ENCODE data around the gene GPR78. TPM values are rescaled to one million over a fixed set of nuclear protein-coding genes. Genes with fewer than 3 reads are reported as not detected.

Gene GPR78
- total RNA-seq (0.33 and 1.0 TPM in 2 replicates), polyA plus RNA-seq (0.20 TPM in 1 of 2 replicates, not detected in the other), polyA minus RNA-seq (ENCODE audit: low replicate concordance) (0.98 TPM in 1 of 2 replicates, not detected in the other)
- 0.34 TPM in 1 of 2 replicates, not detected in the other for polyA plus RNA-seq (2012)

GRCh38 chr4:8580321-8581093, at the start of gene GPR78:
Gene GPR78 (plus strand): TSS chr4:8580392. CDS start chr4:8580983, 591 bp downstream.
- no peaks in the 10 kb centered on the region for H3K4me1 ChIP-seq (ENCODE audit: control insufficient read depth, extremely low read depth, insufficient read depth, low read length)
- peaks cover 12% of the 10 kb centered on the region for H3K27me3 ChIP-seq (ENCODE audit: control insufficient read depth, insufficient read depth, low read length)
- H4K20me1 ChIP-seq (ENCODE audit: control insufficient read depth, extremely low read depth, insufficient read depth, low read length) = no peaks in the 10 kb centered on the region
- no peaks in the 10 kb centered on the region for H3K9me3 ChIP-seq (ENCODE audit: control insufficient read depth, insufficient read depth, low read depth, low read length)
- no peak within 1 kb of the TSS for H3K4me3 ChIP-seq (replicated peaks in 1 of 4; ENCODE audit: control extremely low read depth in 1 of 4, insufficient read depth in 1 of 4, low read depth in 3 of 4, low read length in 4 of 4)
- no peak within 1 kb of the TSS for H2AFZ ChIP-seq (ENCODE audit: low read length)
- H3K36me3 ChIP-seq (ENCODE audit: control insufficient read depth, insufficient read depth, low read length) = no peaks in the 10 kb centered on the region
- no peak within 1 kb of the TSS for H3K27ac ChIP-seq (ENCODE audit: insufficient read depth, low read length)
- H3K4me2 ChIP-seq (ENCODE audit: extremely low read depth, insufficient read depth, low read length) = no peak within 1 kb of the TSS
- DNase-seq (ENCODE audit: low read depth in 2 of 2) = peak; percentile 44 to 60
- no peaks in the 10 kb centered on the region for H3K79me2 ChIP-seq (ENCODE audit: control insufficient read depth, insufficient read depth, low read length)
- H3K9ac ChIP-seq (ENCODE audit: insufficient read depth, low read length) = no peak within 1 kb of the TSS
- TF ChIP-seq EZH2 (IDR thresholded peaks at IDR 0.05; ENCODE audit: low read length, missing control alignments) (no peak), CTCF (conservative IDR thresholded peaks at IDR 0.05 in 1 of 2, IDR thresholded peaks at IDR 0.05 in 1 of 2; ENCODE audit: low read depth in 1 of 2, low read length in 2 of 2) (no peak)

- no peaks in the 10 kb centered on the region for H3K36me3 ChIP-seq (ENCODE audit: control insufficient read depth, insufficient read depth, low read length)
These were observed 47.9 kb upstream of the GPR78 start for GRCh38 chr4:8532245-8532781.

More at GRCh38 chr4:8532245-8532781, 47.9 kb upstream of the GPR78 start:
- H3K27me3 ChIP-seq (ENCODE audit: control insufficient read depth, insufficient read depth, low read length) = no peaks in the 10 kb centered on the region
- no peaks in the 10 kb centered on the region for H3K9me3 ChIP-seq (ENCODE audit: control insufficient read depth, insufficient read depth, low read depth, low read length)
- H3K9ac ChIP-seq (ENCODE audit: insufficient read depth, low read length) = no peak overlapping the region
- no peak overlapping the region for H2AFZ ChIP-seq (ENCODE audit: low read length)
- H3K4me2 ChIP-seq (ENCODE audit: extremely low read depth, insufficient read depth, low read length) = no peak overlapping the region
- H4K20me1 ChIP-seq (ENCODE audit: control insufficient read depth, extremely low read depth, insufficient read depth, low read length) = no peaks in the 10 kb centered on the region
- H3K4me3 ChIP-seq (replicated peaks in 1 of 4; ENCODE audit: control extremely low read depth in 1 of 4, insufficient read depth in 1 of 4, low read depth in 3 of 4, low read length in 4 of 4) = no peak overlapping the region
- peaks cover 4% of the 10 kb centered on the region for H3K4me1 ChIP-seq (ENCODE audit: control insufficient read depth, extremely low read depth, insufficient read depth, low read length)
- no peak for DNase-seq (ENCODE audit: low read depth in 2 of 2)
- TF ChIP-seq CTCF (conservative IDR thresholded peaks at IDR 0.05 in 1 of 2, IDR thresholded peaks at IDR 0.05 in 1 of 2; ENCODE audit: low read depth in 1 of 2, low read length in 2 of 2) = no peak
- no peak for TF ChIP-seq EZH2 (IDR thresholded peaks at IDR 0.05; ENCODE audit: low read length, missing control alignments)
- no peak overlapping the region for H3K27ac ChIP-seq (ENCODE audit: insufficient read depth, low read length)
- no peaks in the 10 kb centered on the region for H3K79me2 ChIP-seq (ENCODE audit: control insufficient read depth, insufficient read depth, low read length)

Data from fibroblast of lung (primary cell).